ENCODE data around the gene KRT72.

KRT72 gene

GRCh38 chr12:52552681-52553195, 48.5 kb downstream of the KRT72 start, which contains the start of gene KRT71:
Gene KRT71 (minus strand): TSS chr12:52553145. CDS start chr12:52553077, 68 bp downstream.
- H3K4me1 ChIP-seq (ENCODE audit: control insufficient read depth in 1 of 2, insufficient read depth in 2 of 2, low read length in 2 of 2), result no peaks in the 10 kb centered on the region
- H3K27me3 ChIP-seq (ENCODE audit: low read depth, low read length), result no peaks in the 10 kb centered on the region
- no peaks in the 10 kb centered on the region for H3K9me3 ChIP-seq (ENCODE audit: control insufficient read depth in 1 of 2, low read length in 2 of 2)
- no peak within 1 kb of the TSS for H3K27ac ChIP-seq (ENCODE audit: low read length)
- no peaks in the 10 kb centered on the region for H3K36me3 ChIP-seq (ENCODE audit: control insufficient read depth in 1 of 2, insufficient read depth in 2 of 2, low read length in 2 of 2)
- no peak within 1 kb of the TSS for H3K4me3 ChIP-seq (ENCODE audit: low read depth in 1 of 2, low read length in 2 of 2)

- no peak overlapping the region for H3K27ac ChIP-seq (ENCODE audit: low read length)
- H3K36me3 ChIP-seq (ENCODE audit: control insufficient read depth in 1 of 2, insufficient read depth in 2 of 2, low read length in 2 of 2), result no peaks in the 10 kb centered on the region
- H3K9me3 ChIP-seq (ENCODE audit: control insufficient read depth in 1 of 2, low read length in 2 of 2), result no peaks in the 10 kb centered on the region
- H3K4me3 ChIP-seq (ENCODE audit: low read depth in 1 of 2, low read length in 2 of 2), result no peak overlapping the region
- no peaks in the 10 kb centered on the region for H3K27me3 ChIP-seq (ENCODE audit: low read depth, low read length)
- H3K4me1 ChIP-seq (ENCODE audit: control insufficient read depth in 1 of 2, insufficient read depth in 2 of 2, low read length in 2 of 2), result no peaks in the 10 kb centered on the region
Measured at GRCh38 chr12:52552055-52552454, 49.2 kb downstream of the KRT72 start.

- Histone ChIP-seq H3K27ac (ENCODE audit: low read length) (no peak overlapping the region), H3K4me3 (ENCODE audit: low read depth in 1 of 2, low read length in 2 of 2) (no peak overlapping the region), H3K9me3 (ENCODE audit: control insufficient read depth in 1 of 2, low read length in 2 of 2) (no peaks in the 10 kb centered on the region), H3K4me1 (ENCODE audit: control insufficient read depth in 1 of 2, insufficient read depth in 2 of 2, low read length in 2 of 2) (no peaks in the 10 kb centered on the region), H3K27me3 (ENCODE audit: low read depth, low read length) (no peaks in the 10 kb centered on the region), H3K36me3 (ENCODE audit: control insufficient read depth in 1 of 2, insufficient read depth in 2 of 2, low read length in 2 of 2) (no peaks in the 10 kb centered on the region)
Measured at GRCh38 chr12:52551216-52551865, 49.9 kb downstream of the KRT72 start.

- no peak overlapping the region for H3K27ac ChIP-seq (ENCODE audit: low read length)
- H3K4me1 ChIP-seq (ENCODE audit: control insufficient read depth in 1 of 2, insufficient read depth in 2 of 2, low read length in 2 of 2), result no peaks in the 10 kb centered on the region
- no peak overlapping the region for H3K4me3 ChIP-seq (ENCODE audit: low read depth in 1 of 2, low read length in 2 of 2)
- no peaks in the 10 kb centered on the region for H3K27me3 ChIP-seq (ENCODE audit: low read depth, low read length)
- no peaks in the 10 kb centered on the region for H3K36me3 ChIP-seq (ENCODE audit: control insufficient read depth in 1 of 2, insufficient read depth in 2 of 2, low read length in 2 of 2)
- H3K9me3 ChIP-seq (ENCODE audit: control insufficient read depth in 1 of 2, low read length in 2 of 2), result no peaks in the 10 kb centered on the region
Measured at GRCh38 chr12:52546126-52546525, 55.1 kb downstream of the KRT72 start.

- H3K4me1 ChIP-seq (ENCODE audit: control insufficient read depth in 1 of 2, insufficient read depth in 2 of 2, low read length in 2 of 2), result no peaks in the 10 kb centered on the region
Measured at GRCh38 chr12:52543985-52544883, 57.0 kb downstream of the KRT72 start.

GRCh38 chr12:52542785-52543318, 58.4 kb downstream of the KRT72 start:
- no peaks in the 10 kb centered on the region for H3K36me3 ChIP-seq (ENCODE audit: control insufficient read depth in 1 of 2, insufficient read depth in 2 of 2, low read length in 2 of 2)
- H3K9me3 ChIP-seq (ENCODE audit: control insufficient read depth in 1 of 2, low read length in 2 of 2), result no peaks in the 10 kb centered on the region
- H3K4me1 ChIP-seq (ENCODE audit: control insufficient read depth in 1 of 2, insufficient read depth in 2 of 2, low read length in 2 of 2), result peaks cover 0 to 4% of the 10 kb centered on the region in 2 donors
- H3K27me3 ChIP-seq (ENCODE audit: low read depth, low read length), result no peaks in the 10 kb centered on the region
- H3K27ac ChIP-seq (ENCODE audit: low read length), result no peak overlapping the region
- no peak overlapping the region for H3K4me3 ChIP-seq (ENCODE audit: low read depth in 1 of 2, low read length in 2 of 2)

More at GRCh38 chr12:52543985-52544883, 57.0 kb downstream of the KRT72 start:
- Histone ChIP-seq H3K27ac (ENCODE audit: low read length) (no peak overlapping the region), H3K27me3 (ENCODE audit: low read depth, low read length) (no peaks in the 10 kb centered on the region), H3K36me3 (ENCODE audit: control insufficient read depth in 1 of 2, insufficient read depth in 2 of 2, low read length in 2 of 2) (no peaks in the 10 kb centered on the region), H3K9me3 (ENCODE audit: control insufficient read depth in 1 of 2, low read length in 2 of 2) (no peaks in the 10 kb centered on the region), H3K4me3 (ENCODE audit: low read depth in 1 of 2, low read length in 2 of 2) (no peak overlapping the region)

GRCh38 chr12:52542157-52542556, 59.1 kb downstream of the KRT72 start:
- Histone ChIP-seq H3K9me3 (ENCODE audit: control insufficient read depth in 1 of 2, low read length in 2 of 2) (no peaks in the 10 kb centered on the region), H3K4me1 (ENCODE audit: control insufficient read depth in 1 of 2, insufficient read depth in 2 of 2, low read length in 2 of 2) (peaks cover 0 to 4% of the 10 kb centered on the region in 2 donors), H3K36me3 (ENCODE audit: control insufficient read depth in 1 of 2, insufficient read depth in 2 of 2, low read length in 2 of 2) (no peaks in the 10 kb centered on the region), H3K4me3 (ENCODE audit: low read depth in 1 of 2, low read length in 2 of 2) (no peak overlapping the region), H3K27ac (ENCODE audit: low read length) (no peak overlapping the region), H3K27me3 (ENCODE audit: low read depth, low read length) (no peaks in the 10 kb centered on the region)

- Histone ChIP-seq H3K9me3 (ENCODE audit: control insufficient read depth in 1 of 2, low read length in 2 of 2) (no peaks in the 10 kb centered on the region), H3K36me3 (ENCODE audit: control insufficient read depth in 1 of 2, insufficient read depth in 2 of 2, low read length in 2 of 2) (no peaks in the 10 kb centered on the region), H3K4me3 (ENCODE audit: low read depth in 1 of 2, low read length in 2 of 2) (no peak overlapping the region), H3K27ac (ENCODE audit: low read length) (no peak overlapping the region), H3K27me3 (ENCODE audit: low read depth, low read length) (no peaks in the 10 kb centered on the region), H3K4me1 (ENCODE audit: control insufficient read depth in 1 of 2, insufficient read depth in 2 of 2, low read length in 2 of 2) (peaks cover 0 to 4% of the 10 kb centered on the region in 2 donors)
Measured at GRCh38 chr12:52541709-52542108, 59.6 kb downstream of the KRT72 start.

GRCh38 chr12:52540531-52540930, 60.7 kb downstream of the KRT72 start:
- no peaks in the 10 kb centered on the region for H3K27me3 ChIP-seq (ENCODE audit: low read depth, low read length)
- H3K27ac ChIP-seq (ENCODE audit: low read length), result no peak overlapping the region
- H3K36me3 ChIP-seq (ENCODE audit: control insufficient read depth in 1 of 2, insufficient read depth in 2 of 2, low read length in 2 of 2), result no peaks in the 10 kb centered on the region
- peaks cover 0 to 4% of the 10 kb centered on the region in 2 donors for H3K4me1 ChIP-seq (ENCODE audit: control insufficient read depth in 1 of 2, insufficient read depth in 2 of 2, low read length in 2 of 2)
- no peak overlapping the region for H3K4me3 ChIP-seq (ENCODE audit: low read depth in 1 of 2, low read length in 2 of 2)
- no peaks in the 10 kb centered on the region for H3K9me3 ChIP-seq (ENCODE audit: control insufficient read depth in 1 of 2, low read length in 2 of 2)

GRCh38 chr12:52539821-52540173, 61.5 kb downstream of the KRT72 start:
- Histone ChIP-seq H3K4me1 (ENCODE audit: control insufficient read depth in 1 of 2, insufficient read depth in 2 of 2, low read length in 2 of 2) (peaks cover 0 to 4% of the 10 kb centered on the region in 2 donors), H3K9me3 (ENCODE audit: control insufficient read depth in 1 of 2, low read length in 2 of 2) (no peaks in the 10 kb centered on the region), H3K27me3 (ENCODE audit: low read depth, low read length) (no peaks in the 10 kb centered on the region), H3K36me3 (ENCODE audit: control insufficient read depth in 1 of 2, insufficient read depth in 2 of 2, low read length in 2 of 2) (no peaks in the 10 kb centered on the region), H3K27ac (ENCODE audit: low read length) (no peak overlapping the region), H3K4me3 (ENCODE audit: low read depth in 1 of 2, low read length in 2 of 2) (no peak overlapping the region)

- Histone ChIP-seq H3K9me3 (ENCODE audit: control insufficient read depth in 1 of 2, low read length in 2 of 2) (no peaks in the 10 kb centered on the region), H3K27ac (ENCODE audit: low read length) (no peak overlapping the region), H3K4me1 (ENCODE audit: control insufficient read depth in 1 of 2, insufficient read depth in 2 of 2, low read length in 2 of 2) (peaks cover 0 to 4% of the 10 kb centered on the region in 2 donors), H3K27me3 (ENCODE audit: low read depth, low read length) (no peaks in the 10 kb centered on the region), H3K4me3 (ENCODE audit: low read depth in 1 of 2, low read length in 2 of 2) (no peak overlapping the region), H3K36me3 (ENCODE audit: control insufficient read depth in 1 of 2, insufficient read depth in 2 of 2, low read length in 2 of 2) (no peaks in the 10 kb centered on the region)
Measured at GRCh38 chr12:52539083-52539820, 62.0 kb downstream of the KRT72 start.

Measured in muscle layer of duodenum (tissue), 2 donors.